OCI-LY1 (cell line): ENCODE measurements around the gene KMT2A.

ENCODE experiments used
- EZH2 ChIP-seq: fragments of 200-600 bp; sonication (generic), shearing (Covaris generic); IDR thresholded peaks from 2 replicates; pipeline ENCODE4 v1.8.0; 2017; ENCODE audit warnings: borderline replicate concordance, mixed run types, mild to moderate bottlenecking, antibody characterized with exemption, low read length, moderate library complexity, mixed read lengths
- TF ChIP-seq, protein P1 (sequence below): fragments of 200-600 bp; sonication (generic), shearing (Covaris generic); IDR thresholded peaks from 2 replicates; pipeline ENCODE4 v1.5.1; 2017; ENCODE audit warnings: mild to moderate bottlenecking, antibody characterized with exemption, low read length, moderate library complexity, mixed read lengths

DNA sequence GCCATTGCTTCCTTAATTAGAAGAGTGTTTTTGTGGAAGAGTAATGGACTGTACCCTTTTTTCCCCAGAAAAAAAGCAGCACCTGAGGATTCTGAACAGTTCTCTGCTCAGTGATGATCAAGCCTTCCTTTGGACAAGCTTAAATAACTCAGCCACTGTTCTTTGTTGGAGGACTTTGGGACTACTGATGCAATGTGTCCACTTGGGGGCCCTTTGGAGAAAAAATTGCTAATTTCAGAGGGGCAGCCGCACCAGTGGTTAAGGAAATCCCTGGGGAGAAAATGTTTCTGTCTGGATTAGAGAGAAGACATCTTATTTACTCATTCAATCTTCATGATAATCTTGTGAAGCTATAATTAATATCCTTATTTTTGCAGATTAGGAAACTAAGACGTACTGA lies 5.3 kb upstream of the KMT2A start:
- TF ChIP-seq, protein P1, sequence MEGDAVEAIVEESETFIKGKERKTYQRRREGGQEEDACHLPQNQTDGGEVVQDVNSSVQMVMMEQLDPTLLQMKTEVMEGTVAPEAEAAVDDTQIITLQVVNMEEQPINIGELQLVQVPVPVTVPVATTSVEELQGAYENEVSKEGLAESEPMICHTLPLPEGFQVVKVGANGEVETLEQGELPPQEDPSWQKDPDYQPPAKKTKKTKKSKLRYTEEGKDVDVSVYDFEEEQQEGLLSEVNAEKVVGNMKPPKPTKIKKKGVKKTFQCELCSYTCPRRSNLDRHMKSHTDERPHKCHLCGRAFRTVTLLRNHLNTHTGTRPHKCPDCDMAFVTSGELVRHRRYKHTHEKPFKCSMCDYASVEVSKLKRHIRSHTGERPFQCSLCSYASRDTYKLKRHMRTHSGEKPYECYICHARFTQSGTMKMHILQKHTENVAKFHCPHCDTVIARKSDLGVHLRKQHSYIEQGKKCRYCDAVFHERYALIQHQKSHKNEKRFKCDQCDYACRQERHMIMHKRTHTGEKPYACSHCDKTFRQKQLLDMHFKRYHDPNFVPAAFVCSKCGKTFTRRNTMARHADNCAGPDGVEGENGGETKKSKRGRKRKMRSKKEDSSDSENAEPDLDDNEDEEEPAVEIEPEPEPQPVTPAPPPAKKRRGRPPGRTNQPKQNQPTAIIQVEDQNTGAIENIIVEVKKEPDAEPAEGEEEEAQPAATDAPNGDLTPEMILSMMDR: no peak
- no peak for TF ChIP-seq EZH2
